Measurements from ENCODE around the gene CAMK1D.

CAMK1D gene

GRCh38 chr10:12403119-12403518 lies 53.8 kb downstream of the CAMK1D start:
- DNase-seq (ENCODE audit: low spot score): no peak

- DNase-seq (ENCODE audit: low spot score): no peak
Observed at GRCh38 chr10:12405342-12406320, 56.3 kb downstream of the CAMK1D start.

GRCh38 chr10:12406764-12407400 lies 57.5 kb downstream of the CAMK1D start:
- no peak for DNase-seq (ENCODE audit: low spot score)

- DNase-seq (ENCODE audit: low spot score): no peak
Observed at GRCh38 chr10:12408472-12408871, 59.1 kb downstream of the CAMK1D start.

GRCh38 chr10:12409161-12409560 lies 59.8 kb downstream of the CAMK1D start:
- no peak for DNase-seq (ENCODE audit: low spot score)

- no peak for DNase-seq (ENCODE audit: low spot score)
Observed at GRCh38 chr10:12409613-12410012, 60.3 kb downstream of the CAMK1D start.

- DNase-seq (ENCODE audit: low spot score): no peak
Observed at GRCh38 chr10:12412666-12413368, 63.5 kb downstream of the CAMK1D start.

GRCh38 chr10:12413369-12413711 lies 64.0 kb downstream of the CAMK1D start:
- DNase-seq (ENCODE audit: low spot score): no peak

- DNase-seq (ENCODE audit: low spot score): no peak
Observed at GRCh38 chr10:12414278-12414989, 65.1 kb downstream of the CAMK1D start.

- no peak for DNase-seq (ENCODE audit: low spot score)
Observed at GRCh38 chr10:12416344-12417050, 67.2 kb downstream of the CAMK1D start.

GRCh38 chr10:12417331-12417730 lies 68.0 kb downstream of the CAMK1D start:
- DNase-seq (ENCODE audit: low spot score): no peak

- no peak for DNase-seq (ENCODE audit: low spot score)
Observed at GRCh38 chr10:12418000-12418399, 68.7 kb downstream of the CAMK1D start.

GRCh38 chr10:12418725-12419261 lies 69.4 kb downstream of the CAMK1D start:
- DNase-seq (ENCODE audit: low spot score): no peak

GRCh38 chr10:12419262-12419847 lies 70.0 kb downstream of the CAMK1D start:
- DNase-seq (ENCODE audit: low spot score): no peak

- no peak for DNase-seq (ENCODE audit: low spot score)
Observed at GRCh38 chr10:12420530-12421120, 71.3 kb downstream of the CAMK1D start.

GRCh38 chr10:12422189-12422588 lies 72.8 kb downstream of the CAMK1D start:
- no peak for DNase-seq (ENCODE audit: low spot score)

GRCh38 chr10:12423896-12424295 lies 74.5 kb downstream of the CAMK1D start:
- no peak for DNase-seq (ENCODE audit: low spot score)

- no peak for DNase-seq (ENCODE audit: low spot score)
Observed at GRCh38 chr10:12427276-12427675, 77.9 kb downstream of the CAMK1D start.

- DNase-seq (ENCODE audit: low spot score): no peak
Observed at GRCh38 chr10:12428447-12429135, 79.2 kb downstream of the CAMK1D start.
